H1 (cell line): ENCODE data around the gene SLC35A3. TPM values are rescaled to one million over a fixed set of nuclear protein-coding genes. Genes with fewer than 3 reads are reported as not detected.

Experiments
- POU5F1 ChIP-seq: IDR thresholded peaks from 2 replicates; pipeline ENCODE4 v1.6.1; 2011; ENCODE audit warnings: low read depth, mild to moderate bottlenecking, low read length, moderate library complexity
- RAD21 ChIP-seq, 2 experiments: IDR thresholded peaks in 1 of 2; conservative IDR thresholded peaks in 1 of 2; 2 replicates each; pipeline ENCODE4 v1.6.1; 2011; ENCODE audit warnings: low read depth in 2 of 2, low read length in 2 of 2, improper control_type of control experiment in 1 of 2, inconsistent platforms in 1 of 2, mild to moderate bottlenecking in 1 of 2, moderate library complexity in 1 of 2
- SIRT6 ChIP-seq: IDR thresholded peaks from one replicate; pipeline ENCODE4 v1.7.1; 2012; ENCODE audit warnings: low read length, inconsistent platforms
- SP2 ChIP-seq: IDR thresholded peaks from 2 replicates; pipeline ENCODE4 v1.6.1; 2012; ENCODE audit warnings: mild to moderate bottlenecking, low read length, inconsistent platforms
- polyA plus RNA-seq, 7 experiments: library from polyadenylated mRNA; depleted of rRNA in 3 of 7; stranded (reverse) in 5 of 7; unstranded in 2 of 7; fragments of >200 nt in 5 of 7; fragments of 200-250 nt in 2 of 7; gene quantifications; 1 replicate in 5 of 7; 2 replicates in 1 of 7; 4 replicates in 1 of 7; pipeline versions ENCODE4 v1.2.1 to v1.2.3, GENCODE V29; 2011 to 2013; ENCODE audit warnings: missing spikeins in 2 of 7, mixed read lengths in 2 of 7
- total RNA-seq: library from RNA; stranded (reverse); fragmentation: NEBNext Ultra II Directional; extraction: Animal tissue kit (Norgen Biotek cat#: 25700); gene quantifications from 2 replicates; pipeline ENCODE4 v1.2.1, GENCODE V29; 2021
- TF ChIP-seq, protein P1 (sequence below): fragments of 300-600 bp; sonication (generic); IDR thresholded peaks from 2 replicates; pipeline ENCODE4 v1.7.1; 2012; ENCODE audit warnings: low read length, moderate library complexity, mild to moderate bottlenecking, inconsistent platforms; ENCODE audit not compliant: insufficient replicate concordance
- TF ChIP-seq, protein P2 (sequence below), 3 experiments: IDR thresholded peaks; 1 replicate in 2 of 3; 2 replicates in 1 of 3; pipeline versions ENCODE4 v1.5.1 to v1.6.1; 2011; ENCODE audit warnings: low read length in 3 of 3, mild to moderate bottlenecking in 3 of 3, inconsistent platforms in 2 of 3, low read depth in 1 of 3, moderate library complexity in 1 of 3; ENCODE audit not compliant: insufficient read depth in 1 of 3; ENCODE audit errors: control extremely low read depth in 1 of 3

Gene SLC35A3
- total and polyA plus RNA-seq, 2 of the 8 experiments (the other 6 are each of a cell fraction or from before 2014, with no cell fraction given) = 3.0 to 13.8 TPM

GRCh38 chr1:99968214-99968613, 1.6 kb upstream of the SLC35A3 start (continued):
- TF ChIP-seq RAD21 (IDR thresholded peaks at IDR 0.05 in 1 of 2, conservative IDR thresholded peaks at IDR 0.05 in 1 of 2; ENCODE audit: low read depth in 2 of 2, low read length in 2 of 2) = no peak
- no peak for TF ChIP-seq SP2
- TF ChIP-seq, protein P1, sequence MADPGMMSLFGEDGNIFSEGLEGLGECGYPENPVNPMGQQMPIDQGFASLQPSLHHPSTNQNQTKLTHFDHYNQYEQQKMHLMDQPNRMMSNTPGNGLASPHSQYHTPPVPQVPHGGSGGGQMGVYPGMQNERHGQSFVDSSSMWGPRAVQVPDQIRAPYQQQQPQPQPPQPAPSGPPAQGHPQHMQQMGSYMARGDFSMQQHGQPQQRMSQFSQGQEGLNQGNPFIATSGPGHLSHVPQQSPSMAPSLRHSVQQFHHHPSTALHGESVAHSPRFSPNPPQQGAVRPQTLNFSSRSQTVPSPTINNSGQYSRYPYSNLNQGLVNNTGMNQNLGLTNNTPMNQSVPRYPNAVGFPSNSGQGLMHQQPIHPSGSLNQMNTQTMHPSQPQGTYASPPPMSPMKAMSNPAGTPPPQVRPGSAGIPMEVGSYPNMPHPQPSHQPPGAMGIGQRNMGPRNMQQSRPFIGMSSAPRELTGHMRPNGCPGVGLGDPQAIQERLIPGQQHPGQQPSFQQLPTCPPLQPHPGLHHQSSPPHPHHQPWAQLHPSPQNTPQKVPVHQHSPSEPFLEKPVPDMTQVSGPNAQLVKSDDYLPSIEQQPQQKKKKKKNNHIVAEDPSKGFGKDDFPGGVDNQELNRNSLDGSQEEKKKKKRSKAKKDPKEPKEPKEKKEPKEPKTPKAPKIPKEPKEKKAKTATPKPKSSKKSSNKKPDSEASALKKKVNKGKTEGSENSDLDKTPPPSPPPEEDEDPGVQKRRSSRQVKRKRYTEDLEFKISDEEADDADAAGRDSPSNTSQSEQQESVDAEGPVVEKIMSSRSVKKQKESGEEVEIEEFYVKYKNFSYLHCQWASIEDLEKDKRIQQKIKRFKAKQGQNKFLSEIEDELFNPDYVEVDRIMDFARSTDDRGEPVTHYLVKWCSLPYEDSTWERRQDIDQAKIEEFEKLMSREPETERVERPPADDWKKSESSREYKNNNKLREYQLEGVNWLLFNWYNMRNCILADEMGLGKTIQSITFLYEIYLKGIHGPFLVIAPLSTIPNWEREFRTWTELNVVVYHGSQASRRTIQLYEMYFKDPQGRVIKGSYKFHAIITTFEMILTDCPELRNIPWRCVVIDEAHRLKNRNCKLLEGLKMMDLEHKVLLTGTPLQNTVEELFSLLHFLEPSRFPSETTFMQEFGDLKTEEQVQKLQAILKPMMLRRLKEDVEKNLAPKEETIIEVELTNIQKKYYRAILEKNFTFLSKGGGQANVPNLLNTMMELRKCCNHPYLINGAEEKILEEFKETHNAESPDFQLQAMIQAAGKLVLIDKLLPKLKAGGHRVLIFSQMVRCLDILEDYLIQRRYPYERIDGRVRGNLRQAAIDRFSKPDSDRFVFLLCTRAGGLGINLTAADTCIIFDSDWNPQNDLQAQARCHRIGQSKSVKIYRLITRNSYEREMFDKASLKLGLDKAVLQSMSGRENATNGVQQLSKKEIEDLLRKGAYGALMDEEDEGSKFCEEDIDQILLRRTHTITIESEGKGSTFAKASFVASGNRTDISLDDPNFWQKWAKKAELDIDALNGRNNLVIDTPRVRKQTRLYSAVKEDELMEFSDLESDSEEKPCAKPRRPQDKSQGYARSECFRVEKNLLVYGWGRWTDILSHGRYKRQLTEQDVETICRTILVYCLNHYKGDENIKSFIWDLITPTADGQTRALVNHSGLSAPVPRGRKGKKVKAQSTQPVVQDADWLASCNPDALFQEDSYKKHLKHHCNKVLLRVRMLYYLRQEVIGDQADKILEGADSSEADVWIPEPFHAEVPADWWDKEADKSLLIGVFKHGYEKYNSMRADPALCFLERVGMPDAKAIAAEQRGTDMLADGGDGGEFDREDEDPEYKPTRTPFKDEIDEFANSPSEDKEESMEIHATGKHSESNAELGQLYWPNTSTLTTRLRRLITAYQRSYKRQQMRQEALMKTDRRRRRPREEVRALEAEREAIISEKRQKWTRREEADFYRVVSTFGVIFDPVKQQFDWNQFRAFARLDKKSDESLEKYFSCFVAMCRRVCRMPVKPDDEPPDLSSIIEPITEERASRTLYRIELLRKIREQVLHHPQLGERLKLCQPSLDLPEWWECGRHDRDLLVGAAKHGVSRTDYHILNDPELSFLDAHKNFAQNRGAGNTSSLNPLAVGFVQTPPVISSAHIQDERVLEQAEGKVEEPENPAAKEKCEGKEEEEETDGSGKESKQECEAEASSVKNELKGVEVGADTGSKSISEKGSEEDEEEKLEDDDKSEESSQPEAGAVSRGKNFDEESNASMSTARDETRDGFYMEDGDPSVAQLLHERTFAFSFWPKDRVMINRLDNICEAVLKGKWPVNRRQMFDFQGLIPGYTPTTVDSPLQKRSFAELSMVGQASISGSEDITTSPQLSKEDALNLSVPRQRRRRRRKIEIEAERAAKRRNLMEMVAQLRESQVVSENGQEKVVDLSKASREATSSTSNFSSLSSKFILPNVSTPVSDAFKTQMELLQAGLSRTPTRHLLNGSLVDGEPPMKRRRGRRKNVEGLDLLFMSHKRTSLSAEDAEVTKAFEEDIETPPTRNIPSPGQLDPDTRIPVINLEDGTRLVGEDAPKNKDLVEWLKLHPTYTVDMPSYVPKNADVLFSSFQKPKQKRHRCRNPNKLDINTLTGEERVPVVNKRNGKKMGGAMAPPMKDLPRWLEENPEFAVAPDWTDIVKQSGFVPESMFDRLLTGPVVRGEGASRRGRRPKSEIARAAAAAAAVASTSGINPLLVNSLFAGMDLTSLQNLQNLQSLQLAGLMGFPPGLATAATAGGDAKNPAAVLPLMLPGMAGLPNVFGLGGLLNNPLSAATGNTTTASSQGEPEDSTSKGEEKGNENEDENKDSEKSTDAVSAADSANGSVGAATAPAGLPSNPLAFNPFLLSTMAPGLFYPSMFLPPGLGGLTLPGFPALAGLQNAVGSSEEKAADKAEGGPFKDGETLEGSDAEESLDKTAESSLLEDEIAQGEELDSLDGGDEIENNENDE = no peak
- TF ChIP-seq, protein P2, sequence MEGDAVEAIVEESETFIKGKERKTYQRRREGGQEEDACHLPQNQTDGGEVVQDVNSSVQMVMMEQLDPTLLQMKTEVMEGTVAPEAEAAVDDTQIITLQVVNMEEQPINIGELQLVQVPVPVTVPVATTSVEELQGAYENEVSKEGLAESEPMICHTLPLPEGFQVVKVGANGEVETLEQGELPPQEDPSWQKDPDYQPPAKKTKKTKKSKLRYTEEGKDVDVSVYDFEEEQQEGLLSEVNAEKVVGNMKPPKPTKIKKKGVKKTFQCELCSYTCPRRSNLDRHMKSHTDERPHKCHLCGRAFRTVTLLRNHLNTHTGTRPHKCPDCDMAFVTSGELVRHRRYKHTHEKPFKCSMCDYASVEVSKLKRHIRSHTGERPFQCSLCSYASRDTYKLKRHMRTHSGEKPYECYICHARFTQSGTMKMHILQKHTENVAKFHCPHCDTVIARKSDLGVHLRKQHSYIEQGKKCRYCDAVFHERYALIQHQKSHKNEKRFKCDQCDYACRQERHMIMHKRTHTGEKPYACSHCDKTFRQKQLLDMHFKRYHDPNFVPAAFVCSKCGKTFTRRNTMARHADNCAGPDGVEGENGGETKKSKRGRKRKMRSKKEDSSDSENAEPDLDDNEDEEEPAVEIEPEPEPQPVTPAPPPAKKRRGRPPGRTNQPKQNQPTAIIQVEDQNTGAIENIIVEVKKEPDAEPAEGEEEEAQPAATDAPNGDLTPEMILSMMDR (IDR thresholded peaks at IDR 0.05; ENCODE audit: control extremely low read depth in 1 of 3, insufficient read depth in 1 of 3, low read depth in 1 of 3, low read length in 3 of 3) = no peak
- no peak for TF ChIP-seq SIRT6
- no peak for TF ChIP-seq POU5F1
